Endothelial cell of umbilical vein (primary cell): Measurements from ENCODE around the gene VSIR.

ENCODE experiments used
- CTCF ChIP-seq, 2 donors: IDR thresholded peaks; 1 replicate in 1 of 2; 2 replicates in 1 of 2; pipeline ENCODE4 v1.5.1; 2011; ENCODE audit warnings: low read length in 2 of 2, mild to moderate bottlenecking in 2 of 2, moderate library complexity in 2 of 2, control low read depth in 1 of 2, inconsistent platforms in 1 of 2, low read depth in 1 of 2; ENCODE audit not compliant: insufficient read depth in 1 of 2; ENCODE audit errors: extremely low read depth in 1 of 2
- POLR2AphosphoS5 ChIP-seq: IDR thresholded peaks from 2 replicates; pipeline ENCODE4 v1.6.1; 2012; ENCODE audit warnings: low read depth, mild to moderate bottlenecking, control low read depth, low read length, moderate library complexity; ENCODE audit not compliant: insufficient read depth

DNA sequence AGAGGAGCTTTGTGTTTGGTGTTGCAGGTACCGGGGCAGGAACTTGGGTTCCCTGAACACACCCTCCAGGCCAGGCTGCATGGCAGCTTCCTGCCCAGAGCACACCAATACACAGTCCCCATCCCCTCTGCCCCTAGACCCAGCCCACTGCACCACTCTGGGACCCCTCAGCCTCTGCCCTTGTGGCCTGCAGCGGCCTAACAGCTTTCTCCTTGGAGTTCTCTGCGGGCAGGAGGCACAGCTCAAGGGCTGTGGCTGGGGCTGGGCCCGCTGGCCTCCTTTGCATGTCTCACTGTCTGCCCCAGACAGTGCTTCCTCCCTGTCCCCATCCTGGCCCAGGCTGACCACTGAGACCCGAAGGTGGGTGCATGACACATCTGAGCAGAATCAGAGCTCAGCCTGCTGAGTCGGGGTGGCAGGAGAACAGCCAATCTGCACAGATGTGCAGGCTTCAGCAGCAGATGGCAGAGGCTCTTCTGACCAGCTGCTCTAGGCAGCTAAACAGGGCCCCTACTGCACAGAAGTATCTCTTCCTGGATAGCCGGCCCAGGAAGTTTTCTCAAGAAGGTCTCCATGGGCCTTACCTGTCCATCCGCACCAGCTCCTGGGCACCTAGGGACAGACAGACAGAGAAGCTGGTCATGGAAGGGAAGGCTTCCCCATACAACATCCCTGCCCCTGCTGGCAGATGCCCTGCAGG lies 20.8 kb downstream of the VSIR start:
- TF ChIP-seq CTCF (IDR thresholded peaks at IDR 0.05; ENCODE audit: extremely low read depth in 1 of 2, insufficient read depth in 1 of 2, low read depth in 1 of 2, low read length in 2 of 2) = no peak
- no peak for TF ChIP-seq POLR2AphosphoS5
